CD4-positive, alpha-beta T cell treated with Interleukin-10 for 1 hour (primary cell): ENCODE results near the gene GPR176.

Source experiments
- DNase-seq: peaks from one replicate; pipeline ENCODE4 v3.0.0-alpha.2; 2020

The GPR176 gene, protein sequence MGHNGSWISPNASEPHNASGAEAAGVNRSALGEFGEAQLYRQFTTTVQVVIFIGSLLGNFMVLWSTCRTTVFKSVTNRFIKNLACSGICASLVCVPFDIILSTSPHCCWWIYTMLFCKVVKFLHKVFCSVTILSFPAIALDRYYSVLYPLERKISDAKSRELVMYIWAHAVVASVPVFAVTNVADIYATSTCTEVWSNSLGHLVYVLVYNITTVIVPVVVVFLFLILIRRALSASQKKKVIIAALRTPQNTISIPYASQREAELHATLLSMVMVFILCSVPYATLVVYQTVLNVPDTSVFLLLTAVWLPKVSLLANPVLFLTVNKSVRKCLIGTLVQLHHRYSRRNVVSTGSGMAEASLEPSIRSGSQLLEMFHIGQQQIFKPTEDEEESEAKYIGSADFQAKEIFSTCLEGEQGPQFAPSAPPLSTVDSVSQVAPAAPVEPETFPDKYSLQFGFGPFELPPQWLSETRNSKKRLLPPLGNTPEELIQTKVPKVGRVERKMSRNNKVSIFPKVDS

DNA sequence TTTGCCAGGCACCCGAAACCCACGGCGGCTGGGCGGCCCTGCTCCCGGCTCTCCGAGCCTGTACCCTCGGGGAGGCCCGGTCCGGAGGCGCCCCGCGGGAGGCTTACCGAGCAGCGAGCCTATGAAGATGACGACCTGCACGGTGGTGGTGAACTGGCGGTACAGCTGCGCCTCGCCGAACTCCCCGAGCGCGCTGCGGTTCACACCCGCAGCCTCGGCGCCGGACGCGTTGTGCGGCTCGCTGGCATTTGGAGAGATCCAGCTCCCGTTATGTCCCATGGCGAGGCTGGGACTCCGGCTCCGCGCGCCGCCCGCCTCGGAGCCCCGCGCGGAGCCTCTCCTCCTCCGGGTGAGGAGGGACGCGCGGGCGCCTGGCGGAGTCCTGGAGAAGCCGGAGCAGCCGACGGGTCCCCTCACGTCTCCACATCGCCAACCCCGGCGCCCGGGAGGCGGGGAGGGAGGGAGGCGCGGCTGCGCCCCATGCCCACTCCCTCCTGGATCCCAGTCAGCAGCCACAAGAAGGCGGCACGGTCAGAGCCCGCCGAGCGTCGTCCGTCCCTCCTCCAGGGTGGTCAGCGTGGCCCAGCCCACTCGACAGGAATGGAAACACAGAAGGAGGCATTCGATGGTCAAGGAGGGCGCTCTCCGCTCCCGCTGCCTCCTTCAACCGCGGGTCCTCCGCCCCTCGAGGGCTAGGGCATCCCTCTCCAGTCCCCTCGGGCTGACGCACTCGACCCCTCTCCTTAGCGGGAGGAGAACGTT is at the start of gene GPR176:
GPR176 (minus strand) TSS at position 519 of the 762 bp plus-strand sequence; CDS start at position 279, 240 bp downstream.
- peak; percentile 28 for DNase-seq

DNA sequence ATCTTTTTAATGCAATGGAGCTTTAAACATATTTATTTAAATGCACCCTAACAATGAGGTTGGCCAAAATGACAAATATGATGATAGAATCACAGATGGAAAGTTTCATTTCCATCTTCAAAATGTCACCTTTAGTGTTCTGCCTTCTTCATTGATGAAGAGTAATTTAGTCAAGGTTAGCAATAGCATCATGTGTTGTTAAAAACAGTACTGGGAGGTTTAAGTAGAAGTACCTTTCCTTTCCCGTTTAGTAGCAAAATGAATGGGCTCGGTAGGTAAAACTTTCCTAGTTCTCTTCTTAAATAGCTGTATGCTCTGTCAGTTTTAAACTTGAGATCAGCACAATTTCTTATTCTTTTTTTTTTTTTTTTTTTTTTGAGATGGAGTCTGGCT is 48.9 kb upstream of the GPR176 start:
- DNase-seq, result no peak

DNA sequence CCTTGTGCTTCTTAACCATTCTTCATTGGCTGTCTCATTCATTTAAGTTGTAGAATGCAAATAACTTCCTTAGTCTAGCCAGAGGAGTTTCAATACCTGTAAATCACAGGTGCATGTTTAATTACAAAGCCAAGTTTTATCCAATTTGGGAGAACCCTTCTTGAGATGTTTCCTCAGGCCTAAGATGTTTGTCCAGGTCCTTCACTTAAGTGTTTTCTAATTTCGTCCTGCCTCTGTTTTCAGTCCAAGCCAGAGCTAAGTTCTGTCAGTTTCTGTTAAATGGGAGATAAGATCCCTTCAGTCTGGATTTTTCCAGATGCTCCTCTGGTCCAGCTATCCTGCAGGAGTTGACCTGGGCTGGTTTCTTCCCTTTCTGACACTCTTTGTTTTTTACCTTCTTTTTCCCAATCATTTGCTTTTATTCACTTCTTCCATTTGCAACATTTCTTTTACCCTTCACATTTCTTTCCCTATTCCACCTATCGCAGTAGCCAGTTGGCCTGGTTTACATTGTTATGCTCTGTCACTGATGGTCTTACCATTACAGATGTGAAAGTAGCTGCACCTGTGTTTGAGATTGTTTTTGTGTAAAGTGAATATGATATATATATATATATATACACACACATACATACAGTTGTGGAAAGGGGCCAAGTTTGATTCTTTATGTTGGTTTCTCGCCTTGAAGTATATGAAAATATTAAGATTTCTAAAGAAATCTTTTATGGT is 48.4 kb upstream of the GPR176 start:
- no peak for DNase-seq

DNA sequence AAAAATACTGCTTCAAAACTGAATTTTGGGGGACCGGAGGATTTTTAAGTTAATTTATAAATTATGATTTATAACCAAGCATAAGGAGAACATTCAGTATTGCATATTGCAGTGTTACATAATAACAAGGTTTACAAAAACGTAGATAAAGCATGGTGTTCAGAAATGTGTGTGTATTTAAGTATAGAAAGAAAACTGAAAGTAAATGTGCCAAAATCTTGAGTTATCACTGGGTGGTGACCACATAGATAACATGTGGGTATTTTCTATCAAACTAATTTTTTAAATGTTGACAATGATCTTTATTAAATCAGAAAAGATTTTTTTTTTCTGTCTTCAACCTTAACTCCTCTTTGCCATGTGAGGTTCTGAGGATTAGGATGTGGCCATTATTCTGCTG is 46.5 kb upstream of the GPR176 start:
- DNase-seq, result no peak

DNA sequence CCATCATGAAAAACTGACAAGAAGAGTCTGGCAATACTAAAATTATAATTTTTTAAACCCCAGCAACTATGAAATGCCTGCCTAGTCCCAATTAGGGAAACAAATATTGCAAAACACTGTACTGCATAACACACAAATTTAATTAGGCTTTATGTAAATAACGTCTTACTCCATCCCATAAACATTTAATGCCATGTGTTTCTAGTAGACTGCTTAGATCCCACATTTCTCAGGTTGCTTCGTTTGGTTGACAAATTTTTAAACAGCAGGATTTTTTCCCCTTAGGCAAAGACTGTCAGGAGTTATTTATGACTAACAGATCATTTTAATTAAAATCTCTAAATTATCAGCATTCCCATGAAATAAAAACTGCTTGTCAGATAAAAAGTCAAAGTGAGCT is 43.7 kb upstream of the GPR176 start:
- no peak for DNase-seq

DNA sequence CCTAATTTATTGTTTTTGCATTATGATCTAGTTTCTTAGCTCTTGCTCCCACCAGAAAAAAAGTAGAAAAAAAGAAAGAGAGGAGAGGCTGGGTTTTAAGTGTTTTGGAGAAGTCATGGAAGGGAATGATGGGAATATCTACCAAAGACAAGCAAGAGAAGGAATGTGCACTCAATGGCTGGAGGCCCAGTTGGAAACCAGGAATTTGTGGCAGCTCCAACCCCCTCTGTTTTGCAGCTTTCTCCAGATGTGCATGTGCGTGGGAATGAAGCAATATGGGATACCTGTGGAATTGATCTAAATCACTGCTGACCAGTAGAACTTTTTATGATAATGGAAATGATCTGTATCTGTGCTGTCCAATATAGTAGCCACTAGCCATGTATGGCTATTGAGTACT is 41.0 kb upstream of the GPR176 start:
- DNase-seq, result no peak

DNA sequence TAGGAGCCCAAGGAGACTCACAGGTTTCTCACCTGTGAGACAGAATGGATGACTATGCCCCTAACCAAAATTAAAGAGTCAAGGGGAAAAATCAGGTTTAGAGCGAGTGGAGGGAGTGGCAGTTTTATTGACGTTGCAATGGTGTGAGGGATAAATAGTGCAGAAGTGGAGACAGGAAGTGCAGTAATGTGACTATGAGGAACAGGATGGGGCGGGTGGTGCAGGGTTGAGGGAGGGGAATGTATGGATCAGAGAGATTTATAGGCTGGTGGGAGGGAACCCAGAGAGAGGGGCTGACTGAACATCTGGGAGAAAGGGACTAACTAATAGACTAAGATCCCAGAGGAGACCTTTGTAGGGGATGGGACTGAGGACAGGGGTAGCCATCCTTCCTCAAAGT is 40.3 kb upstream of the GPR176 start:
- no peak for DNase-seq

DNA sequence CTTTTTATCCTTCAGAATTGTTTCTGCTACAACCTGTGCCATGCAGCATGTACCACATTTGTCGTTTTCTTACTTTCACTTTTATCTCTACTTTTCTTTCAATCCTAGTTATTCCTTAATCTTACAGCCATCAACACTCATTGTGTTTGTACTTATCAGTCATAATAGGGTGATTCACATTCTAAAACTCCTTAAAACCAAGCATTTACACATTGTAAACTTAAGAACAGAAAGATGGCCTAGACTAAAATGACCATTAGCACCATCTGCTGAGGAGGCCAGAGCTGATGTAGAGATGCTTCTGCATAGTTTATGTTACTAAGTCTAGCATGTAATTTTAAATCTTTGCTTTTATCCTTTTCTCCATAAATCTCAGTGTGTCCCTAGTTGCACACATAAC is 39.3 kb upstream of the GPR176 start:
- no peak for DNase-seq

DNA sequence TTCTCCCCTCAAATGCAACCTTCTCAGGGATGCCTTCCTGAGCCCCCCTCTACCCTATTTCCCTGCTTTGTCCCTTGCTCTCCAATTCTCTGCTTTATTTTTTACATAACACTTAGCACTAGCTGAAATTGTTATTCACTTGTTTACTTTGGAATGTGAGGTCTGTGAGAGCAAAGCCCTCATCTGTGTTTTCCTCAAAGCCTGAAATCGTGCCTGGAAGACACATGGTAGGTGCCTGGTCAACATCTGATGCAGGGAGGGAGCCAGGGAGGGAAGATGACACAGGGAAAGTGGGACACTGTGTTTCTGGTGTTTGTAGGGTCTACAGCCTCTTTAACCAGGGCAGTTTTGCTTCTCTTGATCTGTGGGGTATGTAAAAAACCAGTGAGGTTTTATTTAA is 37.4 kb upstream of the GPR176 start:
- DNase-seq, result no peak

DNA sequence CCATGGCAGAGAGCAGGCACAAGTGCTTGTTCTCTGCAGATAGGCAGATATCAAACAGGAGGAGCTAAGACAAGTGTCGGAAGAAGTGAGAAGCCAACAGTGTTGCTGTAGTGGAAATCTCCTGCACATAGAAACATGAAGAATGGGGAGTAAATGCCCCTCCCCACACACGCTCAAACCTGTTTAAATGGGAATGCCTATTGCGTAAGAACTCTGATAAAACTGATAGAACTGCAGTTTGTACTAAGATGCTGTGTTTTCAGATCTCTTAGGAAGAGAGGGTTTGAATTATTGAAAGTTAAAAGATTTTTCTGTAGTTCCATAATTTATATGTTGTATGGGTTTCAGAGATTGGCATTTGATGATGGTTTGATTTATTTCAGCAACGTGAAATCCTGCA is 33.5 kb upstream of the GPR176 start:
- DNase-seq, result no peak

DNA sequence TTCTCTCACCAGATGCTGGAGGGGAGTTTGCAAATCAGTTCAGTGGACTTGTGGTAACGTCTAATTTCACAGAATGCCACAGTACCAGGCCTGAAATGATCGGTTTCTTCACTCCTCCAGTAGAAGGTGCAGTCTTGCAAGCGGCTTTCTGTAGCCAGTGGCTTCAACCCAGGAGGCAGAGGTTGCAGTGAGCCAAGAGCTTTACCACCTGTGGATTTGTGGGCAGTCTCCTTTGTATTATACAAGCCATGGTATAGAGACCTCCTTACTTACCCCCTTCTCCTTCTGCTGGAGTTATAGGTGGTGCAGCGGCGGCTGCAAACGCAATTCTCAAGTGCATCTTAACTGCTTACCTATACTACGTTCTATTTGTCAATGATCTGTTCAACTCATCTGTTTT is 31.5 kb upstream of the GPR176 start:
- DNase-seq, result no peak

DNA sequence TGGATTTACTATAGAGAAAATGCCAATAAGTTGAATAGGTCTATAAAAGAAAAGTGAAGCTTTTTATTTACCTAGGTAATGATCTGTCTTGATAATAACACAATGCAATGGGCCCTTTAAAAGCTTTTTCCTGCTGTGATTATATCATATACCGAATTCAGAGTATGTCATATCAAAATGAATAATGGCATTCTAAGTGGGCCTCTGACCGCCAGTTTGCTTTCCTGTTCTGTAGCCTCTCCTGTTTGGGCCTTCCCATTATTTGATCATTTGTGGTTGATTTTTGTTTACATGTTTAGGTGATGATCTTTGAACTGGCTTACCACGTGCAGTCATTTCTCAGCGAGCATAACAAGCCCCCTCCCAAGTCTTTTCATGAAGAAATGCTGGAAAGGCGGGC is 28.8 kb upstream of the GPR176 start:
- no peak for DNase-seq

DNA sequence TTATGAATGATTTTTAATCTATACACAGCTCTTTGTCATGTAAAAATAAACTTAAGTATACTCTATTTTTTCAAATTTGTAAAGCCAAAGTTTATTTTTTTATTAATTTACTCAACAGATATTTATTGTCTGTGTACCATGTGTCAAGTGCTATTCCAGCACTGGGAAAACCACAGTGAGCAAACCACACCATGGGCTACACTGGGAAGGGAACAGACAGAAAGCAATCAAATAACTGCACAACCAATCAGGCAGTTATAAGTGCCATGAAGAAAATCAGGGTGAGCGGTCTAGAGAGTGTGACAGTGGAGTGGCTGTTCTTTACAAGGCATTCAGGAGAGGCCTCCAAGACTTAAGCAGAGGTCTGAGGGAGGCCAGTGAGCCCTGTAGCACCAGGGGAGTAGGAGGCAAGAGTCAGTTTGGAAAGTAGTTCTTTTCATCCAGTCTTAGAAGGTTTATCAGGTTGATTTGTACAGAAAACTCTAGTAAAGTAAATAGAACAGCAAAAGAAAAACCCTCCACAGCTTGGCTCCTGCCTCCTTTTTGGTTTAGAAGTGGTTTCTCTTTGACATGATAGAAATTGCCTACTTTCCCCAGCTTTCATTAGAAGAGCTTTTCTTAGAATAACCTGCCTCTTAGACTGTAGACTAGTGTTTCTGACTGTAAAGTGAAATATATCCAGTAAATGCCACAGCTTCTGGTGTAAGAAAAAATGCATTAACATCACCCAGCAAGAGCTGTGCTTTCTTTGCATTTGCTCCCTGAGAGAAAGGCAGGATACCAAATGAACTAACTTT is 27.5 kb upstream of the GPR176 start:
- DNase-seq, result no peak

DNA sequence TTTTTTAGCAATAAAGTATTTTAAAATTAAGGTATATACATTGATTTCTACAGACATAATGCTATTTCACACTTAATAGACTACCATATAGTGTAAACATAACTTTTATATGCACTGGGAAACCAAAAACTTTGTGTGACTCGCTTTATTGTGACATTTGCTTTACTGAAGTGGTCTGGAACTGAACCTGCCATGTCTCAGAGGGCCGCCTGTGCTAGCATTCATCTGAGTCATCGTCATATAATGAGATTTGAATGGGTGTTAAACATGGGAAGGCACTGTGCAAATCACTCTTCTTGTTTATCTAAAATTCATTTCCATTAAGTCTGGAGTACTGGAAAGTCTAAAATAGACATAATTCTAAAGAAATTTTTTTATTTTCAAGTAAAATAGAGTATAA is 26.8 kb upstream of the GPR176 start:
- no peak for DNase-seq

DNA sequence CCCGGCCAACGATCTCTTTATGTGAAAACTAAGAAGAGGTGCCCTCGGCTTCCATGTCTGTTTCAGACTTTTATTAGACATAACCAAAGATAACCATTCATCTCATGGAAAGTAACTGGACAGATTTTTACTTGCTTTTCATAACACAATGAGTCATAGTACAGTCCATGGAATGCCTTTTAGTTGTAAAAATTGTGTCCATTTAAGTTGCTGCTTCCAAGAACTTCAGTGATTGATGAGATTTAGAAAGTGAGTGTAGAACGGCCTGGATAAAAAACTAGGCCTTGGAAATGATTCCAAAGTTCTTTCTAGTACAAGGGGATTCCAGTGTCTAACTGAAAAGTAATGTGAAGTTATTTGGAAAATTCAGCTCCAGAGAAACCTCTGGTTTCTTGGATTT is 24.7 kb upstream of the GPR176 start:
- DNase-seq, result no peak

DNA sequence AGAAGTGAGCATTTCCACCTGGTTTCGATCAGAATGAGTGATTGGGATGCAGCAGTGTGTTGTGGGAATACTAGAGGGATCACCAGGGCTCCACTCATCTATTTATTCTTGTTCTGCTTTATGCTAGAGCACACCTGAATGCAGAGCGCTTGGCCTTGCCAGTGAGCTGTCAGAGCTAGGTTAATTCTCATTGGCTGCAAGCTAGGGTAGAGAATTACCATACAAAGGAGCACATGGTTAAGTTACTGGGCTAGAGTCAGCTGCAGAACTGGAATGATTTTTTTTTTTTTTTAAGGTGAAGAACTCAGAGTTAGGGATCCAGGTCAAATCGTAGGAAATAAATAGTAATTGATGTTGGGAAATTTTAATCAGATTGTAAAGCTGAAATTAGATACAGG is 22.7 kb upstream of the GPR176 start:
- DNase-seq, result no peak

DNA sequence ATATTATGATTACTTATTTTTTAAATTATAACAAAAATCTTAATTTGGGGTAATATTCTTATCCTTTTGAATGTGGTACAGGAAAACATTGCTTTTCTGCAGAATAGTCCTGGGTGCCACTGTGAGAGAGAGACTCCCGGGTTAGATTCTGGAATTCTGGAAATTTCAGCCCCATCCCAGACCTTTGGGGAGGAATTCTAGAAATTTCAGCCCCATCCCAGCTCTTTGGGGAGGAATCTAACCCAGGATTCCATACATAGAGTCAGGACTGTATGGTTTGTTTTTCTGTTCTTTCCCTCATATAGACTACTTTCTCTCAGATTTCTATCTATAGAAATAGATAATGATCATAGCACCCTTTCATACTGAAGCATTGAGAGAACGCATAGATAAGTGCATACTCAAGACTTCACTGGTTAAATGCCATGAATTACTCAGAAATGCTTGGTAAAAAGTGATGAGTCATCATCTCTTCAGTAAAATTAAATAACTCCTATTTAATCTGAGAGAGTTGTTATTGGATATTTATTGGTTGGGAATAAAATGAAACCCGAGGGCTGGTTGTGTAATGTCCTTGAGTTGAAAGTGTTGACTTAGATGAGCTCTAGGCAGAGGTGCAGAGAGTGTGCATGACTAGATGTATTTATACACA is 22.2 kb upstream of the GPR176 start:
- no peak for DNase-seq

DNA sequence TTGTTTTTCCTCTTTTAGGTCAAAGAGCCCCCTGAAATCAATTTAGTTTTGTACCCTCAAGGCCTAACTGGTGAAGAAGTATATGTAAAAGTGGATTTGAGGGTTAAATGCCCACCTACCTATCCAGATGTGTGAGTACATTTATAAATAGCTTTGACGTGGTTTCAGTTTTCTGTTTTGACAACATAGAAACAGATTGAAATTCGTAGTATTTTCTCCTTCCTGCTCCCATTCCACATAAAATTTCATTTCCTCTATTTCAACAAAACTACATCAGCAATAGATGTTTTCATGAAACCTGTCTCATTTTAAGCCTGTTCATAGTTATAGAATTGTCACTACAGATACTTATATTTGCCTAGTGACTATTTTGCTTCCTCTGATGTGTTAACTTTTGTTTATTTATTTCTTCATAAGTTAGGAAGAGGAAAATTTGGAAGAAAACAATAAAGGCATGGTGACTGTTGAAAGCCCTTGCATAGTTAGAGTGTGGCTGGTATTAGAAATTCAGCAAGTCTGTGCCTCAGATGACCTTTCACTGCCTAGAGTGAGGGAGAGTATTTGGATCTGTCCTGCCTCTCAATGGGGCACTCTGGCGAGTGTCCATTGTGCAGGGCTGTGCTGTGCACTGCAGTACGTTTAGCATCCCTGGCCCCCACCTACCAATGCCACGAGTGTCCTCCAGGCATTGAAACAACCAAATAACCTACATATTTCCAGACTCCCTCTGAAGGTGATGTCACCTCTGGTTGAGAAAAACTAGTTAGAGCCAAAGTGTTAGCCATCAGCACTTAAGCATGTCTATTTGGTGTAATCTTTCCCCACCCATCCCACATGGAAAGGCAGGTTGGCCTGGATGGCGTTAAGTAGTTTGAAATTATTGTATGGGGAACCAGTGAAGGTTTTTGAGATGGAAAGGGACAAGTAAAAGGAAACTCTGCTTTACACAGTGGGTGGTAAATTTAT is 19.7 kb upstream of the GPR176 start:
- no peak for DNase-seq

DNA sequence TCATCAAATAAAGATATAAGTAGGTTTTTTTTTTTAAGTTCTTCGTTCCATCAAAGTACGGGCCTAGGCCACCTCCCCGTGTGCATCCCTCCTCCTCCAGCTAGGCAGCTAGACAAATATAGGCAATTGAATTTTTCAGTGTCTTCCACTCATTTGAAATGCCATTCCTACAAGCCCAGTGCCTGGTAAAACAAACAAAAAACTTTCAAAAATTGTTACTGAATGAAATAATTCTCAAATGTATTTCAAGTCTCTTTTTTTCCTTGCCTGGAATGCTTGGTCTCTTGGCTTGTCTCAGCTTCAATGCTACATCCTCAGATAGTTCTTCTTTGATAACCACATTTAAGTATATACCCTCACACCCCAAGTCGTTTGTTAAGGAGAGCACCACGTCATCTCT is 17.6 kb upstream of the GPR176 start:
- no peak for DNase-seq

DNA sequence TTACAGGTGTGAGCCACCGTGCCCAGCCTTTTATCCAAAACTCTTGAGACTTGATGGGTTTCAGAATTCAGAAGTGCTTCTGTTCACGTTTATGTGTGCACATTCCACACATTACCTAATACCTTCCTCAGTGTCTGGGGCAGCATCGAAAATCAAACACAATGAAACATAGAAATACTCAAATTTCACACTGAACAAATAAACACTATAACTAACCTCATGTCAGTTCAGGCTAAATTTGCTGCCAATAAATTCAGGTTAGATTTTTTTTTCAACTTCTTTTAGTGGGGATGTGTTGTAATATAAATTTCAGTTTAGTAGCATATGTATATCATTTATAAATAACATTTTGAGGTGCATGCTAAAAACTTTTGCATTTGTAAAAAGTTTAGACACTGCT is 16.6 kb upstream of the GPR176 start:
- DNase-seq, result no peak

DNA sequence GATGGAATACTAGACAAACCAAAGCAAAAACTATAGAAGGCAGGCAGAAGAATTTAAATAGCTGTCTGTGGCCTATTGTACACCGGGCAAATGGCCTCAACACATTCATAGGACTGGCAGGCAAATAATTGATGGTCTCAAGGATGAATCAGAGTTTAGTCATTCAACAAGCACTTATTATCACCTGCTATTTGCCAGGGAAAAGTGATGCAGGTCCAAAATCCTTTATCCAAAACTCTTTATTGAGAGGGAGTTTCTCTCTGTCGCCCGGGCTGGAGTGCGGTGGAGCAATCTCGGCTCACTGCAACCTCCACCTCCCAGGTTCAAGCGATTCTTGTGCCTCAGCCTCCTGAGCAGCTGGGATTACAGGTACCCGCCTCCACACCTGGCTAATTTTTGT is 16.1 kb upstream of the GPR176 start:
- no peak for DNase-seq
